Activated CD8-positive, alpha-beta memory T cell treated with anti-CD3 and anti-CD28 coated beads, Interleukin-2, amount 10 ng/mL, durations not matched to agents 7 days and 5 days (primary cell): ENCODE measurements around the gene PLCL2. TPM values are rescaled to one million over a fixed set of nuclear protein-coding genes. Genes with fewer than 3 reads are reported as not detected.

ENCODE experiments used
- ATAC-seq: fragments of 150-1000 bp; cut with Tn5 transposase; one replicate; pipeline ENCODE4 v1.10.0; 2021; ENCODE audit warnings: moderate library complexity
- CTCF ChIA-PET: fragments of 350-600 bp; sonication (Branson Sonifier 250); formaldehyde crosslinking; loops from one replicate; lab custom pipeline; 2021; ENCODE audit warnings: antibody characterized with exemption; lab: Charles Lee
- DNase-seq: peaks from one replicate; pipeline ENCODE4 v3.0.0-alpha.2; 2020
- H3K27ac Mint-ChIP-seq: one replicate; pipeline ENCODE4 v1.8.0; 2021; ENCODE audit warnings: mild to moderate bottlenecking, mixed read lengths
- H3K27me3 Mint-ChIP-seq: one replicate; pipeline ENCODE4 v1.8.0; 2021; ENCODE audit warnings: mixed read lengths
- H3K36me3 Mint-ChIP-seq: one replicate; pipeline ENCODE4 v1.8.0; 2021; ENCODE audit warnings: mild to moderate bottlenecking, mixed read lengths
- H3K4me1 Mint-ChIP-seq: one replicate; pipeline ENCODE4 v1.8.0; 2021; ENCODE audit warnings: mixed read lengths
- H3K4me3 Mint-ChIP-seq: one replicate; pipeline ENCODE4 v1.8.0; 2021; ENCODE audit warnings: mild to moderate bottlenecking, moderate library complexity, mixed read lengths
- H3K9me3 Mint-ChIP-seq: one replicate; pipeline ENCODE4 v1.8.0; 2022; ENCODE audit warnings: low read depth, mixed read lengths
- total RNA-seq, 2 experiments: library from RNA; stranded (reverse); gene quantifications; one replicate each; pipeline ENCODE4 v1.2.3, GENCODE V29; 2021

The PLCL2 gene
- total RNA-seq, 2 experiments from 2014 or later, result 24.4 to 36.8 TPM

- CTCF ChIA-PET, result no interaction called here
- no peak overlapping the region for H3K4me3 Mint-ChIP-seq
- ATAC-seq (no peak), DNase-seq (no peak)
- H3K27ac Mint-ChIP-seq, result no peak overlapping the region
- H3K9me3 Mint-ChIP-seq, result peaks cover 13% of the 10 kb centered on the region
- peaks cover 25% of the 10 kb centered on the region for H3K4me1 Mint-ChIP-seq
- H3K36me3 Mint-ChIP-seq, result peaks cover 23% of the 10 kb centered on the region
- no peaks in the 10 kb centered on the region for H3K27me3 Mint-ChIP-seq
Observed at GRCh38 chr3:17003457-17003856, 118.7 kb downstream of the PLCL2 start.

- Mint-ChIP-seq H3K27ac (no peak overlapping the region), H3K36me3 (peaks cover 32% of the 10 kb centered on the region), H3K9me3 (peaks cover 11% of the 10 kb centered on the region), H3K27me3 (no peaks in the 10 kb centered on the region), H3K4me3 (no peak overlapping the region), H3K4me1 (peaks cover 23% of the 10 kb centered on the region)
- DNase-seq, result no peak
- CTCF ChIA-PET, result no interaction called here
- ATAC-seq, result peak; percentile 45
Observed at GRCh38 chr3:17006132-17006852, 121.5 kb downstream of the PLCL2 start.

GRCh38 chr3:17007284-17007683 is 122.5 kb downstream of the PLCL2 start:
- Mint-ChIP-seq H3K9me3 (peaks cover 4% of the 10 kb centered on the region), H3K27ac (no peak overlapping the region), H3K36me3 (peaks cover 23% of the 10 kb centered on the region), H3K27me3 (no peaks in the 10 kb centered on the region), H3K4me3 (no peak overlapping the region), H3K4me1 (peaks cover 23% of the 10 kb centered on the region)
- ATAC-seq (no peak), DNase-seq (no peak)
- CTCF ChIA-PET, result no interaction called here

- no peak overlapping the region for H3K4me3 Mint-ChIP-seq
- peaks cover 22% of the 10 kb centered on the region for H3K4me1 Mint-ChIP-seq
- H3K36me3 Mint-ChIP-seq, result peaks cover 23% of the 10 kb centered on the region
- H3K27me3 Mint-ChIP-seq, result no peaks in the 10 kb centered on the region
- no peak overlapping the region for H3K27ac Mint-ChIP-seq
- H3K9me3 Mint-ChIP-seq, result no peaks in the 10 kb centered on the region
- CTCF ChIA-PET, result no interaction called here
- DNase-seq, result no peak
- no peak for ATAC-seq
Observed at GRCh38 chr3:17009826-17010225, 125.1 kb downstream of the PLCL2 start.

- CTCF ChIA-PET, result no interaction called here
Observed at GRCh38 chr3:17011728-17012338, 127.1 kb downstream of the PLCL2 start.

GRCh38 chr3:17013050-17013449 is 128.3 kb downstream of the PLCL2 start:
- no peak overlapping the region for H3K27ac Mint-ChIP-seq
- H3K4me1 Mint-ChIP-seq, result peaks cover 3% of the 10 kb centered on the region
- DNase-seq (no peak), ATAC-seq (no peak)
- peaks cover 42% of the 10 kb centered on the region for H3K36me3 Mint-ChIP-seq
- no peaks in the 10 kb centered on the region for H3K9me3 Mint-ChIP-seq
- CTCF ChIA-PET, result no interaction called here
- no peaks in the 10 kb centered on the region for H3K27me3 Mint-ChIP-seq
- no peak overlapping the region for H3K4me3 Mint-ChIP-seq

More at GRCh38 chr3:17011728-17012338, 127.1 kb downstream of the PLCL2 start:
- DNase-seq (no peak), ATAC-seq (no peak)
- H3K4me1 Mint-ChIP-seq, result peaks cover 7% of the 10 kb centered on the region
- no peaks in the 10 kb centered on the region for H3K9me3 Mint-ChIP-seq
- H3K36me3 Mint-ChIP-seq, result peaks cover 35% of the 10 kb centered on the region
- H3K27me3 Mint-ChIP-seq, result no peaks in the 10 kb centered on the region
- no peak overlapping the region for H3K4me3 Mint-ChIP-seq
- H3K27ac Mint-ChIP-seq, result no peak overlapping the region

- CTCF ChIA-PET, result no interaction called here
- Mint-ChIP-seq H3K36me3 (peaks cover 42% of the 10 kb centered on the region), H3K27me3 (no peaks in the 10 kb centered on the region), H3K4me3 (no peak overlapping the region), H3K4me1 (peaks cover 3% of the 10 kb centered on the region), H3K9me3 (no peaks in the 10 kb centered on the region), H3K27ac (no peak overlapping the region)
- no peak for DNase-seq
- ATAC-seq, result no peak
Observed at GRCh38 chr3:17013571-17013970, 128.8 kb downstream of the PLCL2 start.

GRCh38 chr3:17014284-17014683 is 129.5 kb downstream of the PLCL2 start:
- Mint-ChIP-seq H3K4me3 (no peak overlapping the region), H3K36me3 (peaks cover 44% of the 10 kb centered on the region), H3K27me3 (no peaks in the 10 kb centered on the region), H3K27ac (no peak overlapping the region), H3K4me1 (peaks cover 3% of the 10 kb centered on the region), H3K9me3 (no peaks in the 10 kb centered on the region)
- ATAC-seq (no peak), DNase-seq (no peak)
- CTCF ChIA-PET, result no interaction called here

GRCh38 chr3:17014709-17015108 is 130.0 kb downstream of the PLCL2 start:
- CTCF ChIA-PET, result no interaction called here
- no peak overlapping the region for H3K27ac Mint-ChIP-seq
- H3K36me3 Mint-ChIP-seq, result peaks cover 42% of the 10 kb centered on the region
- H3K27me3 Mint-ChIP-seq, result no peaks in the 10 kb centered on the region
- no peaks in the 10 kb centered on the region for H3K9me3 Mint-ChIP-seq
- H3K4me3 Mint-ChIP-seq, result no peak overlapping the region
- ATAC-seq (no peak), DNase-seq (no peak)
- H3K4me1 Mint-ChIP-seq, result peaks cover 3% of the 10 kb centered on the region

- CTCF ChIA-PET, result interaction anchor here (1.1 kb wide), 1 partner anchor 193 kb away, joined by 3 read pairs; no protein-coding TSS in a partner anchor
- H3K4me3 Mint-ChIP-seq, result no peak overlapping the region
- DNase-seq, result no peak
- peak overlapping the region; percentile 30 for H3K27ac Mint-ChIP-seq
- H3K9me3 Mint-ChIP-seq, result no peaks in the 10 kb centered on the region
- peaks cover 43% of the 10 kb centered on the region for H3K36me3 Mint-ChIP-seq
- ATAC-seq, result no peak
- H3K27me3 Mint-ChIP-seq, result no peaks in the 10 kb centered on the region
- peaks cover 34% of the 10 kb centered on the region for H3K4me1 Mint-ChIP-seq
Observed at GRCh38 chr3:17021614-17022013, 136.9 kb downstream of the PLCL2 start.

- H3K9me3 Mint-ChIP-seq, result no peaks in the 10 kb centered on the region
- DNase-seq (peak; percentile 73), ATAC-seq (peak; percentile 98)
- H3K4me1 Mint-ChIP-seq, result peaks cover 37% of the 10 kb centered on the region
- no peaks in the 10 kb centered on the region for H3K27me3 Mint-ChIP-seq
- H3K27ac Mint-ChIP-seq, result peak overlapping the region; percentile 77
- H3K4me3 Mint-ChIP-seq, result no peak overlapping the region
- CTCF ChIA-PET, result interaction anchor here (0.9 to 1.1 kb wide), 4 partner anchors 26 to 139 kb away, joined by 3 to 4 read pairs (median 3); partner anchors contain the start of gene PLCL2
- peaks cover 35% of the 10 kb centered on the region for H3K36me3 Mint-ChIP-seq
Observed at GRCh38 chr3:17023006-17023664, 138.4 kb downstream of the PLCL2 start.

GRCh38 chr3:17025594-17026139 is 140.9 kb downstream of the PLCL2 start:
- Mint-ChIP-seq H3K27me3 (no peaks in the 10 kb centered on the region), H3K4me3 (no peak overlapping the region), H3K4me1 (peaks cover 47% of the 10 kb centered on the region), H3K9me3 (no peaks in the 10 kb centered on the region), H3K27ac (no peak overlapping the region), H3K36me3 (peaks cover 33% of the 10 kb centered on the region)
- CTCF ChIA-PET, result interaction anchor here (0.5 to 1.3 kb wide), 4 partner anchors 13 to 216 kb away, joined by 3 read pairs; no protein-coding TSS in a partner anchor
- ATAC-seq (no peak), DNase-seq (no peak)

GRCh38 chr3:17027318-17027717 is 142.6 kb downstream of the PLCL2 start:
- ATAC-seq (no peak), DNase-seq (no peak)
- Mint-ChIP-seq H3K4me3 (no peak overlapping the region), H3K4me1 (peaks cover 42% of the 10 kb centered on the region), H3K9me3 (no peaks in the 10 kb centered on the region), H3K27me3 (no peaks in the 10 kb centered on the region), H3K27ac (no peak overlapping the region), H3K36me3 (peaks cover 21% of the 10 kb centered on the region)
- CTCF ChIA-PET, result no interaction called here
